SJSA1 (cell line): ENCODE data around the gene ITGB5. TPM values are rescaled to one million over a fixed set of nuclear protein-coding genes. Genes with fewer than 3 reads are reported as not detected.
"Not testable (repeated sequence)": the region's sequence is repeated elsewhere in the genome, so short reads cannot be mapped to it uniquely, and the experiment has no call there.

Experiments used
- DNase-seq, 2 experiments: peaks; one replicate each; pipeline ENCODE4 v3.0.0-alpha.2; 2015 to 2020; ENCODE audit warnings: low spot score in 2 of 2, low read depth in 1 of 2
- H3K27ac ChIP-seq: fragments of 250-450 bp; sonication (Bioruptor Pico); 2 replicates; pipeline ENCODE4 v1.5.1; 2020; ENCODE audit warnings: mild to moderate bottlenecking, moderate library complexity
- H3K27me3 ChIP-seq: fragments of 250-450 bp; sonication (Bioruptor Pico); replicated peaks from 2 replicates; pipeline ENCODE4 v1.5.1; 2020; ENCODE audit warnings: mild to moderate bottlenecking, moderate library complexity
- H3K36me3 ChIP-seq: fragments of 250-450 bp; sonication (Bioruptor Pico); 2 replicates; pipeline ENCODE4 v1.5.1; 2020; ENCODE audit warnings: mild to moderate bottlenecking
- H3K4me1 ChIP-seq: fragments of 250-450 bp; sonication (Bioruptor Pico); replicated peaks from 2 replicates; pipeline ENCODE4 v1.6.1; 2021; ENCODE audit warnings: mild to moderate bottlenecking
- H3K4me3 ChIP-seq: fragments of 250-450 bp; sonication (Bioruptor Pico); 2 replicates; pipeline ENCODE4 v1.5.1; 2020; ENCODE audit warnings: mild to moderate bottlenecking
- H3K9me3 ChIP-seq: fragments of 250-450 bp; sonication (Bioruptor Pico); replicated peaks from 2 replicates; pipeline ENCODE4 v1.5.1; 2020; ENCODE audit warnings: mild to moderate bottlenecking
- total RNA-seq: library from RNA; depleted of rRNA; stranded (reverse); fragments of >200 nt; shearing (Covaris generic); gene quantifications from 2 replicates; pipeline ENCODE4 v1.2.3, GENCODE V29; 2014

The ITGB5 gene
- total RNA-seq, 1 experiment from 2014 or later = 84.6 TPM

DNA sequence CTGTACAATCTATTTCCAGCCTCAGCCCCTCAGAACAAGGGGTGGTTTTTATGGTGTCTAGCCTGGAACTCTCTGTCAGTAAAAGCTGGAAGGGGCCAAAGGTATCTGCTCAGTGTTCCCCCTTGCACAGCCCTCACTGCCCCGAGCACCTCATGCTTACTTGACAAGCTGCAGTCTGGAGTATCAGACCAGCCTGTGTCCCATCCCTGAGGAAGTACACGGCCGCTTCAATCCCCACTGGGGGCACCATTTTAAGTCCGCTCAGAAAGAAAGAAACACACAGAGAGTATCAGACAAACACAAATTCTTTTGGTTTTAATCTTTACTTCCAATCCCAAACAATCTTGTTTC is 124.5 kb downstream of the ITGB5 start:
- Histone ChIP-seq H3K27ac (no peak overlapping the region), H3K36me3 (peaks cover 15% of the 10 kb centered on the region; the same call in 1 of the 2 replicates), H3K4me1 (peaks cover 13% of the 10 kb centered on the region), H3K4me3 (no peak overlapping the region), H3K9me3 (no peaks in the 10 kb centered on the region), H3K27me3 (no peaks in the 10 kb centered on the region)
- DNase-seq = no peak

DNA sequence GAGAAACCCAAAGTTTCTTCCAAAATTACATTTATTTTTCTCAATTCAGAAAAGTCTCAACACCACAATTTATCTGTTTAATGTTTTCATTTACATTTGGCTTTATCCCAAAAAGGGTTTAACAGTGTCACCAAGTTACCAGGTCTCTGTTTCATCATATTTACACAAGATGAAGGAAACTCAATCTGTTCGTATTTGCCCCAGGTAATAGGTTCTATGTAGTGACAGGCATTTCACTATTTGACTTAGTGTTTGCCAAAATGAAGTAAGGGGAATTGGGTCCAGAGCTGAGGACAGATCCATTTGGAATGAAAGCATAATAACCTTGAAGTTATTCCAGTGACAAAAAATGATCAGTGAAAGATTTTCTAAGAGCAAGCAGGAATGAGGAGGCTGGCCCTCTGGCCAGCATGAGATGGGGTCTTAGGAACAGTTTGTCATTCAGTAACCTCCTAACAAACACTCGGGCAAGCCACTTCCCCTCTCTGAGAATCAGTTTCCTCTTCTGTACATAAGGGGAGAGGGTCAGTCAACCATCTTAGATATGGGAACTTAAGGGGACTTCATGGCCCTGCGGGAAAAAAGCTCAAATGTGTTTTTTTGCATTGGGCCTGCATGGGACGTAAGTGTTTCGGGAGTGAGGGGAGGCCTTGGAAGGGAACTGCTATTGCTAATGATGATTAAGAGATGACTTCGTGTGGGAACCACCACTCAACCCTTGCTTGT is 125.1 kb downstream of the ITGB5 start:
- Histone ChIP-seq H3K36me3 (peaks cover 15% of the 10 kb centered on the region; the same call in 1 of the 2 replicates), H3K9me3 (no peaks in the 10 kb centered on the region), H3K27ac (no peak overlapping the region), H3K4me1 (peaks cover 13% of the 10 kb centered on the region), H3K4me3 (no peak overlapping the region), H3K27me3 (no peaks in the 10 kb centered on the region)
- no peak for DNase-seq

DNA sequence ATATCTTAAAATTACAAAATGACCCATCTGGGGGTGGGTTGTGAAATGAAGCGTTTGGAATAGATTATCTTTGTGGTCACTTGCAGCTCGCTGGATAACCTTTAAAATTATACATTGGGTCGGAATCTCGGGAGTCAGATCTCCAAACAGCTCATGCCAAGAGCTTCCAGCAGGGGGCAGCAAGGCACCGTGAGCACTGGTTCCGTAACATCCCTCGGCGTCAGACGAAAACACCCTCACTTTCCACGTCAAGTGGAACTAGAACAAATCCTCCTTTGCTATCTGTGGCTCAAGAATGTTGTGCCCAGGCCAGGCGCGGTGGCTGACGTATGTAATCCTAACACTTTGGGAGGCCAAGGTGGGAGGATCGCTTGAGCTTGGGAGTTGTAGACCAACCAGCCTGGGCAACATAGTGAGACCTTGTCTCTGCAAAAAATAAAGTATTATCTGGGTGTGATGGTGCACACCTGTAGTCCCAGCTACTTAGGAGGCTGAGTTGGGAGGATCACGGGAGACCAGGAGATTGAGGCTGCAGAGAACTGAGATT is 125.8 kb downstream of the ITGB5 start:
- H3K9me3 ChIP-seq = no peaks in the 10 kb centered on the region
- H3K36me3 ChIP-seq = peaks cover 13% of the 10 kb centered on the region; the same call in 1 of the 2 replicates
- H3K4me1 ChIP-seq = peaks cover 13% of the 10 kb centered on the region
- no peaks in the 10 kb centered on the region for H3K27me3 ChIP-seq
- peak; percentile 54 to 72 for DNase-seq
- no peak overlapping the region for H3K4me3 ChIP-seq
- H3K27ac ChIP-seq = no peak overlapping the region

DNA sequence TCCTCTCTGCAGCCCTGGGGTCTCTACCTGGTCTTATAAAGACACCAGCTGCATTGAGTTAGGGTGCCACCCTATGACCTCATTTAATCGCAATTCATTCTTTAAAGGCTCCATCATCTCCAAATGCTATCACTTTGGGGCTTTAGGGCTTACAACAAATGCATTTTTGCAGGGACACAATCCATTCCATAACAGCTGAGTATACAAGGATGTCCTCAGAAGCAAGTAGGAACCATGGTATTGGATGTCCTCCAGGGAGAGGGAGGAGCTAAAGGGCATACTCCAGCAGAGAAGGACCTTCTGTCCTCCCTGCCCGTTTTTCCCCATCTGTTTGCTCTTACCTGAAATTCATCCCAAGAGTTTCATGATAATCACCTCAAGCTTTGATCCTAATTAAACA is 126.6 kb downstream of the ITGB5 start:
- DNase-seq = no peak
- H3K4me3 ChIP-seq = no peak overlapping the region
- peaks cover 12% of the 10 kb centered on the region; the same call in 1 of the 2 replicates for H3K36me3 ChIP-seq
- peaks cover 13% of the 10 kb centered on the region for H3K4me1 ChIP-seq
- no peaks in the 10 kb centered on the region for H3K9me3 ChIP-seq
- H3K27ac ChIP-seq = no peak overlapping the region
- H3K27me3 ChIP-seq = no peaks in the 10 kb centered on the region

DNA sequence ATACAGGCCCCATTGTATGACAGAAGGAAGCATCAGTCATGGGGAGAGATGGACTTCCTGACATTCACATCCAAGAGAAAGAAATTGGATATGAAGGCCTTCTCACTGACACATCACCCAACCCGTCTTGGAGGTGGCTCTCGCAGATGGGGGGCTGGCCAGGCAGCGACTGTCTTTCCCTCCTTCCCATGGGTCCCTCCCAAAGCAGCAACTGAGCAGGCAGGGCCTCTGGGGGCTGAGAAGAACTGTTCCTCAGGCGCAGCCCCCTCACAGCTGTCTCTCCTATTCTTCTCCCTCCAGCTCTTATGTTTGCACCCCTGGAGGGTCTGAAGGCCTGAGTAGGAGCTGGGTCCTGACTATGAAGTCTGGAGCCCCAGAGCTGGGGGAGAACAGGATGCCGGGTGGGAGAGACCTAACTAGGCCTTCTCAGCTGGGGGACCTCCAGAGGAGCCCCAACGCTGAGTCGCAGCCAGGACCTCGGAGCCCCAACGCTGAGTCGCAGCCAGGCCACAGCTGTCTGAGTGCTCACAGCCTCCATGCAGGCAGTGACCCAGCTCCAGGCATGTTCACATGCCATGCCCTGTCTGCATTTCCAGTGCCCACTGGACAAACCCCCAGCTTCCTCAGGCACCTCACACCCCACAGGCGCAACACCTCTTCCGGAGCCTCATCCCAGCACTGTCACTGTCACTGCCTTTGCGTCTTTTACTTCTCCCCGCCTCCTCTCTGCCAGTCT is 127.3 kb downstream of the ITGB5 start:
- DNase-seq = no peak
- no peak overlapping the region for H3K4me3 ChIP-seq
- no peak overlapping the region for H3K27ac ChIP-seq

DNA sequence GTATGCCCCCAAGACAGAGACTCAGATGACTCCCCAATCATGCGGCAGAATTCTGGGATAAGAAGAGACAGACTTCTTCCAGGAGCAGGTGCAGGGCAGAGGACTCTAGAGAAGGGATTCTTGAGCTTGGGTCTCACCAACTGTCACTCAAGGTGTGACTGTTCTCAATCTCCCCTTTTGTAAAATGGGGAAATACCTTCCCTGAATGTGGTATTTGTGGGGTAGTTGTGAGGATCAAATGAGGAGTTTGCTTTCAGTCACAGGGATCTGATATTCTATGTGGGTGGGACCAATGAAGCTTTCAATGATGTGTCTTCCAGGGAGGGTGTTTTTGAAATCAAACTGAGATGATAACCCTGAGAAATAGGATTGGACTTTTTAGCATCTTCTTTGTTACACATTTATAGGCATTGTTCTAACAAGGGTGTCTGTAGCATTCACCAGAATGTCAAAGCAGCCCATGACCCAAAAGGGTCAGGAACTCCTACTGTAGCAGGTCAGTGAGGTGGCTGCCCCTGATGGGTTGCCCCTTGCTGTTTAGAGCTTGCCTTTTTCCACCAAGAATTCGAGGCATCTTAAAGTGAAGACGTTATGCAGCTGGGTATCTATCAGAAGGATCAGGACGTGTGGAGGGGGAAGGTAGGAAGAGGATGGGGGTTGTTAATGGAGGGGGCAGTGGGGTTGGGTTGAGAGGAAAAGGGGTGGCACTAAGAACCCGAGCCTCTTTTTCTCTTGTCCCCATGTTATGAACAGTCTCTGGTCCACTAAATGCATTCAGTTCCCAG is 128.1 kb downstream of the ITGB5 start:
- Histone ChIP-seq H3K27ac (no peak overlapping the region), H3K9me3 (no peaks in the 10 kb centered on the region), H3K27me3 (no peaks in the 10 kb centered on the region), H3K36me3 (peaks cover 2% of the 10 kb centered on the region; the same call in 1 of the 2 replicates), H3K4me1 (peaks cover 13% of the 10 kb centered on the region), H3K4me3 (no peak overlapping the region)
- DNase-seq = no peak

More for the DNA sequence above, 127.3 kb downstream of the ITGB5 start:
- Histone ChIP-seq H3K9me3 (no peaks in the 10 kb centered on the region), H3K36me3 (peaks cover 6% of the 10 kb centered on the region; the same call in 1 of the 2 replicates), H3K27me3 (no peaks in the 10 kb centered on the region), H3K4me1 (peaks cover 13% of the 10 kb centered on the region)

DNA sequence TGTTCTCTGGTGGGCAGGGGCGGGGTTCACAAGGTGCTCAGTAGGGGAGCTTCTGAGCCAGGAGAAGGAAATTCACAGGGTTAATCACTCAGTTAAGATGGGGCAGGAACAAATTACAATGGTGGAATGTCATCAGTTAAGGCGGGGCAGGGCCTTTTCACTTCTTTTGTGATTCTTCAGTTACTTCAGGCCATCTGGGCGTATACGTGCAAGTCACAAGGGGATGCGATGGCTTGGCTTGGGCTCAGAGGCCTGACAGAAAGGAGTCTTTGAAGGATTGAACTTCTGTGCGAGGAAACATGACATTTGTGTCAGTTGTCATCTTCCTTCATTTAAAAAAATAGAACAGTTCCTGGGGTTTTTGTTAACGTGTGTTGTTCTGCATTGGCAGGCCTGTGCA is 129.2 kb downstream of the ITGB5 start:
- not testable (repeated sequence) for H3K36me3 ChIP-seq, H3K9me3 ChIP-seq, DNase-seq, H3K4me3 ChIP-seq, H3K27me3 ChIP-seq, H3K27ac ChIP-seq
- H3K4me1 ChIP-seq = peaks cover 13% of the 10 kb centered on the region

DNA sequence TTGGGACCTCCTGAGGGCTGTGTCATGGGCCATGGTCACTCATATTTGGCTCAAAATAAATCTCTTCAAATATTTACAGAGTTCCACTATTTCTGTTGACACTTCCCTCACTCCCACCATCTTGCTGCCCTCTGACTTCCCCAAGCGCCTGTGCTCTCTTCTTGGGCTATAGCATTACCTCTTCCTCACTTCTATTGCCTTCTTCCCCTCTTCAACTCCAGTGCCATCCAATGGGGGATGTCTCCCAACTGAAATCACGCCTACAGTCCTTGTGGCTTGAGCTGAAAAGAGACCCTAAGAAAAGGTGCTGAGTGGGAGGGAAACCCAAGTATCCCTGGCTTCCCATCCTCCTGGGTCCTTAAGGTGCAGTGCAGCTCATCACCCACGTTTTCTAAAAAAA is 135.1 kb downstream of the ITGB5 start:
- H3K4me3 ChIP-seq = no peak overlapping the region
- H3K4me1 ChIP-seq = no peaks in the 10 kb centered on the region
- DNase-seq = no peak
- H3K9me3 ChIP-seq = no peaks in the 10 kb centered on the region
- no peak overlapping the region for H3K27ac ChIP-seq
- no peaks in the 10 kb centered on the region for H3K27me3 ChIP-seq
- peaks cover 1% of the 10 kb centered on the region for H3K36me3 ChIP-seq

DNA sequence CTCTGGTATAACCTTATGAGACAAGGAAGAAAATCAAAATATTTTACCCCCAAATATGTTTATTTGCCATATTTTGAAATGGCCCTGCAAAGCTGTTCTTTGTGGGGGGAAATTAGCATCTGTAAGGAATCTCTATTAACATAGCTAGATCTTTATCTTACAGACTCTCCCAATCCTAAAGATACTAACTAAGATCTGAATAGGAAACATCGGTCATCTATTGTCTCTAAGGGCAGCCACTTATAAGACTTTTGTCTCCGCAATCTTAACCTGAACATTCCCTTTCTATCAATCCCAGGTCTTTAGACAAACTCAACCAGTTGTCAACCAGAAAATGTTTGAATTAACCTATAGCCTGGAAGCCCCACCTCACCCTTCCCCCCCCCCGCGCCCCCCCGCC is 135.7 kb downstream of the ITGB5 start:
- no peaks in the 10 kb centered on the region for H3K9me3 ChIP-seq
- no peaks in the 10 kb centered on the region for H3K27me3 ChIP-seq
- H3K36me3 ChIP-seq = peaks cover 4% of the 10 kb centered on the region
- H3K27ac ChIP-seq = no peak overlapping the region
- H3K4me3 ChIP-seq = no peak overlapping the region
- DNase-seq = no peak
- no peaks in the 10 kb centered on the region for H3K4me1 ChIP-seq

DNA sequence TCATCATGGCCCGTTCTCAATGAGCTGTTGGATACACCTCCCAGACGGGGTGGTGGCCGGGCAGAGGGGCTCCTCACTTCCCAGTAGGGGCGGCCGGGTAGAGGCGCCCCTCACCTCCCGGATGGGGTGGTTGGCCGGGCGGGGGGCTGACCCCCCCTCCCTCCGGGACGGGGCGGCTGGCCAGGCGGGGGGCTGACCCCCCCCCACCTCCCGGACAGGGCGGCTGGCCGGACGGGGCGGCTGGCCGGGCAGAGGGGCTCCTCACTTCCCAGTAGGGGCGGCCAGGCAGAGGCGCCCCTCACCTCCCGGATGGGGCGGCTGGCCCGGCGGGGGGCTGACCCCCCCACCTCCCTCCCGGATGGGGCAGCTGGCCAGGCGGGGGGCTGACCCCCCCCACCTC is 137.3 kb downstream of the ITGB5 start:
- H3K27me3 ChIP-seq, DNase-seq, H3K4me1 ChIP-seq, H3K27ac ChIP-seq, H3K4me3 ChIP-seq, H3K9me3 ChIP-seq: not testable (repeated sequence)
- H3K36me3 ChIP-seq = peaks cover 15% of the 10 kb centered on the region

DNA sequence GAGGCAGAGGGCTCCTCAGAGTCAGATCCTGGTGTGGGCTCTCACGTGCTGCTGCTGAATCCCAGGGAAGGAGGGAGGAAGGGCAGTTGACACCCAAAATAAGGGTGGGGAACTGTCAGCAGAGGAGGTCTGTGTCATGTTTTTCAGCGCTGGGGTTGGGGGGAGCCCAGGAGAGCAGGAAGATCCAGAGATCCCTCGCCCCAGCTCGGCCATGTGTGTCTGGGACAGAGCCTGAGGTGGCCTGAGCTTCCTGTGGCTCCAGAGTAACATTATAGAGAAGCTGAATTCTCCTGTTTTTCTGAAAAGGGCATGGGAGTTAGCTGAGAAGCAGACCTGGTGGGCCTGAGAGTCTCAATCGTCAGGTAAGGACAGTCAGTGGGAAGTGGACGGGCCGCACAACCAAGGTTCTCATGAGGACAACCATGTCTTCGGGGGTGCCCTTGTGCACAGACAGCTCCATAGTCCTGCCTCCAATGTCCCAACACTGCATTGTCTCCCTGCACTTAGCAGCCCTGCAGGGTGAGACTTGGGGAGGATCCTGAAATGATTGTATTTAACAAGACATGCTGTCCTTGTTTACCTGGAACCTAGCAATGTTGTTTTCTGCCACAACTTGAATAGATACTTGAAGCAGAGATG is 138.5 kb downstream of the ITGB5 start:
- H3K27ac ChIP-seq = no peak overlapping the region
- H3K27me3 ChIP-seq = no peaks in the 10 kb centered on the region
- no peak overlapping the region for H3K4me3 ChIP-seq
- DNase-seq = no peak
- H3K36me3 ChIP-seq = peaks cover 27% of the 10 kb centered on the region
- no peaks in the 10 kb centered on the region for H3K9me3 ChIP-seq
- no peaks in the 10 kb centered on the region for H3K4me1 ChIP-seq

DNA sequence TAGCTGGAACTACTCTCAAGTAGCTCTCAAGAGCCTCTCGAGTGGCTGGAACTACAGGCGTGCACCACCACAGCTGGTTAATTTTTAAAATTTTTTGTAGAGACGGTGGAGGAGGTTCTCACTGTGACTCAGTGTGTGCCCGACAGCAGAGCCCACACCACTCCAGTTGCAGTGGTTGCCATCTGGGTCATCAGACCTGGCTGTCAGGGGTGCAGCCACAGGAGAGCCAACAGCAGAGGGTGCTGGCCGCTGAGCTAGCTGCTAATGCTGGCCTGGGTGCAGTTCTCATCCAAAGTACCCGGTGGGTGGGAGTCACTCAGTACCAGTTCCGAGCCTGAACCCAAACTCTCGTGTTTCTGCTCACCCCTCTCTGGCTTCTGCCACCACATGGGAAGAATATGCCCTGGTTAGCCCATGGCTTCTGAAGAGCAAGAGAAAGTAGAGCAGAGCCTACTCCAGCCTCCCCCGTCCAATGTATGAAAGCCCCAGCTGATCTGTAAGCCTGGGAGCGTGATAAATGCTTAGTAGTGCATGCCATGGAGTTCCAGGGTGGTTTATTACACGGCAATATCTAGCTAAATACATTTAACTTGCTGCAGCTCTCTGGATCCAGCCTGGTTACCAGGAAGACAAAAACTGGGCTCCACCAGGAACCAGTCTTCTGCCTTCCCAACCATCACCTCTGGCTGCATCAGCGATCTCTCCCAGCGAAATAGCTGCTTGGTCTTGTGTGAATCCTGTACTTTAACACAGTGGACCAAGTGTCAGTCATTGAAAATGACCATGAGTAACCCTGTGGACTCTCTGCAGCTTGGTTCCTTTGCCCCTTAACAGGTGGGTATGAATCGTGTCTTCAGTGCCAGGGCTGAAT is 139.8 kb downstream of the ITGB5 start:
- Histone ChIP-seq H3K27me3 (no peaks in the 10 kb centered on the region), H3K27ac (no peak overlapping the region)
- DNase-seq = no peak

More for the DNA sequence above, 139.8 kb downstream of the ITGB5 start:
- H3K9me3 ChIP-seq = no peaks in the 10 kb centered on the region
- H3K4me1 ChIP-seq = no peaks in the 10 kb centered on the region
- H3K36me3 ChIP-seq = peaks cover 36% of the 10 kb centered on the region
- H3K4me3 ChIP-seq = no peak overlapping the region
